ENCODE measurements around the gene MIEN1. TPM values are rescaled to one million over a fixed set of nuclear protein-coding genes. Genes with fewer than 3 reads are reported as not detected.

Gene MIEN1
- 23.2 and 35.6 TPM in 2 replicates for total RNA-seq

GRCh38 chr17:39730095-39730921 lies at the start of gene MIEN1:
TSS of gene MIEN1 (minus strand) at chr17:39730532. CDS start at chr17:39730495, 37 bp downstream.

DNA sequence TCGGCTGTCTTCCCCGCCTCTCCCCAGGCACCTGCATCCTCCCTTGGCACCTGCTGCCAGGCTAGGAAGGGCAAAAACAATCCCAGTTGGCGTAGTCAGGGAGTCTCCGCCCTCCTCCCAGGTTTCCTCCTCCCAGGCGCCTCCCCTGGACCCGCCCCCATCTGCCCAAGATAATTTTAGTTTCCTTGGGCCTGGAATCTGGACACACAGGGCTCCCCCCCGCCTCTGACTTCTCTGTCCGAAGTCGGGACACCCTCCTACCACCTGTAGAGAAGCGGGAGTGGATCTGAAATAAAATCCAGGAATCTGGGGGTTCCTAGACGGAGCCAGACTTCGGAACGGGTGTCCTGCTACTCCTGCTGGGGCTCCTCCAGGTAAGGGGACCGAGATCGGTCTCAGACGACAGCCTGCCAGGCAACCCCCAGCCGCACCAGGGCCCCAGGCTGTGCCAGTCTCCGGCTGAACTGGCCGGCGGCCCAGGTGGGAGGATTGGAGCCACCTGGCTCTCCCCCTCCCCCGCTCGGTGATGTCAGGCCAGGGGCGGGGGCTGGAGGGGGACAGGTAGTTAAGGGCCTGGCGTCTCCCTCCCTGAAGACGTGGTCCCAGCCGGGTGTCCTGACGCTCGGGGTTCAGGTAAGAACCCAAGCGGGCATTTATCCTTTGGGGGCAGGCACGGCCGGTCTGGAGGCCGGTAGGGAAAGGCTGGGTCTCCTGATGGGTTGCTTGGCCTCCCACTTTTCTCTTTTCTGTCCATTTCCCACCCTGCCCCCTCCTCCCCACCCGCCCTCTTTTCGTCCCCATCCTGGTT lies 7.6 kb upstream of the MIEN1 start, which contains the start of gene GRB7:
Gene GRB7, plus strand, starts transcription at position 179 of the 808 bp plus-strand sequence. CDS start 4,364 bp downstream, outside the sequence.

GRCh38 chr17:39699818-39700147 lies 30.5 kb downstream of the MIEN1 start, which contains the start of gene ERBB2:
TSS of gene ERBB2 (plus strand) at chr17:39700064. CDS start at chr17:39700239, 175 bp downstream.

GRCh38 chr17:39687546-39688474 lies 42.5 kb downstream of the MIEN1 start, which contains the start of gene PGAP3:
TSS of gene PGAP3 (minus strand) at chr17:39688057. CDS start at chr17:39688014, 43 bp downstream.

Small RNA genes lying within 50 kb of the gene (small RNA-seq; reads per million reads assigned to genes)
- gene MIR4728: not detected

Other genes with a start within 250 kb of the MIEN1 start
- not detected in 2 replicates for gene NEUROD2, start 122.6 kb downstream of the MIEN1 start, total RNA-seq
- 0.11 and 3.5 TPM in 2 replicates for gene PPP1R1B, start 103.6 kb downstream of the MIEN1 start, total RNA-seq
- 60.5 and 65.2 TPM in 2 replicates for gene STARD3, start 93.4 kb downstream of the MIEN1 start, total RNA-seq
- 1.3 and 2.0 TPM in 2 replicates for gene TCAP, start 65.2 kb downstream of the MIEN1 start, total RNA-seq
- gene PNMT, start 62.1 kb downstream of the MIEN1 start, total RNA-seq: 72.1 and 224 TPM in 2 replicates
- gene PGAP3, start 42.5 kb downstream of the MIEN1 start, total RNA-seq: 16.2 and 34.5 TPM in 2 replicates
- 123 and 217 TPM in 2 replicates for gene ERBB2, start 30.5 kb downstream of the MIEN1 start, total RNA-seq
- 5.1 and 8.4 TPM in 2 replicates for gene GRB7, start 7.4 kb upstream of the MIEN1 start, total RNA-seq
- gene IKZF3, start 133.8 kb upstream of the MIEN1 start, total RNA-seq: under 0.01 and 0.43 TPM in 2 replicates
- gene ZPBP2, start 137.7 kb upstream of the MIEN1 start, total RNA-seq: not detected in 2 replicates
- 4.4 and 20.4 TPM in 2 replicates for gene GSDMB, start 188.1 kb upstream of the MIEN1 start, total RNA-seq
- gene ORMDL3, start 197.1 kb upstream of the MIEN1 start, total RNA-seq: 56.9 and 84.8 TPM in 2 replicates
- not detected in 2 replicates for gene LRRC3C, start 197.2 kb upstream of the MIEN1 start, total RNA-seq
- gene GSDMA, start 232.5 kb upstream of the MIEN1 start, total RNA-seq: 0.33 TPM in 1 of 2 replicates, not detected in the other